SU-DHL-6 (cell line): ENCODE results near the gene RAP1GDS1.

Experiments used
- CTCF ChIP-seq: fragments of 200-600 bp; sonication (generic); IDR thresholded peaks from one replicate; pipeline ENCODE4 v1.5.1; 2017; ENCODE audit warnings: antibody characterized with exemption, mild to moderate bottlenecking, low read length, moderate library complexity; ENCODE audit not compliant: insufficient read depth, poor library complexity, severe bottlenecking
- EZH2phosphoT487 ChIP-seq: fragments of 200-600 bp; sonication (generic), shearing (Covaris generic); conservative IDR thresholded peaks from 2 replicates; pipeline ENCODE4 v1.6.1; 2018; ENCODE audit warnings: mild to moderate bottlenecking, antibody characterized with exemption, low read length, moderate library complexity, mixed read lengths

- TF ChIP-seq CTCF, result no peak
- no peak for TF ChIP-seq EZH2phosphoT487
These were observed 1.2 kb downstream of the RAP1GDS1 start for GRCh38 chr4:98262431-98262830.
